Gastroesophageal sphincter (tissue), 4 donors: ENCODE results near the gene COPA. TPM values are rescaled to one million over a fixed set of nuclear protein-coding genes. Genes with fewer than 3 reads are reported as not detected.

Source experiments
- ATAC-seq: fragments of 150-250 bp; one replicate; pipeline ENCODE4 v1.9.1; 2016; ENCODE audit warnings: mild to moderate bottlenecking, moderate library complexity
- H3K27ac ChIP-seq, 4 donors: fragments of 200-600 bp; sonication (generic) in 3 of 4; 1 replicate in 3 of 4; 2 replicates in 1 of 4; pipeline ENCODE4 v1.5.1; 2016 to 2019
- H3K27me3 ChIP-seq: fragments of 200-600 bp; sonication (generic); one replicate; pipeline ENCODE4 v1.5.1; 2019
- H3K36me3 ChIP-seq, 2 donors: fragments of 200-600 bp; sonication (generic); one replicate each; pipeline ENCODE4 v1.5.1; 2019; ENCODE audit warnings: control low read depth in 1 of 2
- H3K4me1 ChIP-seq, 3 donors: fragments of 200-600 bp; sonication (generic); 1 replicate in 2 of 3; 2 replicates in 1 of 3; pipeline ENCODE4 v1.5.1; 2016 to 2019; ENCODE audit warnings: control low read depth in 2 of 3
- H3K4me3 ChIP-seq, 2 donors: fragments of 200-600 bp; sonication (generic); one replicate each; pipeline ENCODE4 v1.5.1; 2019; ENCODE audit warnings: mild to moderate bottlenecking in 1 of 2, moderate library complexity in 1 of 2
- H3K9me3 ChIP-seq, 3 donors: fragments of 200-600 bp; sonication (generic); one replicate each; pipeline ENCODE4 v1.5.1; 2017 to 2019; ENCODE audit warnings: control low read depth in 2 of 3
- CTCF ChIP-seq, 4 experiments: fragments of 200-600 bp in 2 of 4; fragments of 450-650 bp in 2 of 4; sonication (generic) in 1 of 4; IDR thresholded peaks; one replicate each; pipeline ENCODE4 v1.5.1; 2017 to 2019; ENCODE audit warnings: antibody characterized with exemption in 4 of 4, mild to moderate bottlenecking in 2 of 4, moderate library complexity in 2 of 4
- EP300 ChIP-seq: sonication (generic); formaldehyde crosslinking; IDR thresholded peaks from one replicate; pipeline ENCODE4 v1.6.1; 2017; ENCODE audit warnings: antibody characterized with exemption, mild to moderate bottlenecking
- POLR2A ChIP-seq, 2 donors: fragments of 450-650 bp; IDR thresholded peaks; one replicate each; pipeline ENCODE4 v1.6.1; 2017; ENCODE audit warnings: antibody characterized with exemption in 2 of 2, mild to moderate bottlenecking in 2 of 2, moderate library complexity in 1 of 2
- POLR2AphosphoS5 ChIP-seq: sonication (generic); formaldehyde crosslinking; IDR thresholded peaks from one replicate; pipeline ENCODE4 v1.6.1; 2017; ENCODE audit warnings: antibody characterized with exemption
- WGBS, 2 donors: methylation state at CpG; one replicate each; pipeline ENCODE4 v1.1.5; 2018; ENCODE audit warnings: low coverage in 1 of 2; 5-methylcytosine and 5-hydroxymethylcytosine counted together
- total RNA-seq, 4 donors: library from RNA; depleted of rRNA; stranded (reverse); fragments of >200 nt; gene quantifications; one replicate each; pipeline ENCODE4 v1.1.0, GENCODE V29; 2016

COPA gene
- total RNA-seq, 4 donors from 2014 or later: 92.3 to 127 (median 111) TPM

GRCh38 chr1:160325252-160325651 is 17.8 kb downstream of the COPA start:
- no peaks in the 10 kb centered on the region for H3K27me3 ChIP-seq
- TF ChIP-seq CTCF (IDR thresholded peaks at IDR 0.05): no peak
- TF ChIP-seq EP300: no peak
- no peak for TF ChIP-seq POLR2A (IDR thresholded peaks at IDR 0.05)
- TF ChIP-seq POLR2AphosphoS5: no peak
- no peaks in the 10 kb centered on the region for H3K4me1 ChIP-seq
- no peak overlapping the region for H3K4me3 ChIP-seq
- no peak for ATAC-seq
- peaks cover 4 to 93% of the 10 kb centered on the region in 2 donors for H3K36me3 ChIP-seq
- H3K27ac ChIP-seq: no peak overlapping the region
- H3K9me3 ChIP-seq: no peaks in the 10 kb centered on the region
- 89 to 97% methylated on average over 4 of the region's 4 CpGs for WGBS, 2 donors

DNA sequence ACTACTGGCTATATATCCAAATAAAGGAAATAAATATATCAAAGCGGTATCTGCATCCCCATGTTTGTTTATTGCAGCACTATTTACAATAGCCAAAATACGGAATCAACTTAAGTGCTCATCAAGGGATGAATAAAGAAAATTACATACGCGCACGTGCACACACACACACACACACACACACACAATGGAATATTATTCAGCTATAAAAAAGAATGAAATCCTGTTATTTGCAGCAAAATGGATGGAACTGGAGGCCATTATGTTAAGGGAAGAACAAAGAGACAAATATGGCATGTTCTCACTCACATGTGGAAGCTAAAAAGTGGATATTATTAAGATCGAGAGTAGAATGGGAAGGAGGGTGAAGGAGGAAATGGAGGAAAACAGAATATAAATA is 20.2 kb downstream of the COPA start:
- Histone ChIP-seq H3K27ac (no peak overlapping the region), H3K4me1 (no peaks in the 10 kb centered on the region), H3K9me3 (no peaks in the 10 kb centered on the region), H3K4me3 (no peak overlapping the region), H3K36me3 (peaks cover 4 to 90% of the 10 kb centered on the region in 2 donors), H3K27me3 (no peaks in the 10 kb centered on the region)
- WGBS, 2 donors: 94 to 99% methylated on average over 4 to 6 of the region's 6 CpGs
- no peak for ATAC-seq
- TF ChIP-seq POLR2A (IDR thresholded peaks at IDR 0.05) (no peak), POLR2AphosphoS5 (no peak), CTCF (IDR thresholded peaks at IDR 0.05) (no peak), EP300 (no peak)

GRCh38 chr1:160315359-160315758 is 27.7 kb downstream of the COPA start:
- TF ChIP-seq CTCF (IDR thresholded peaks at IDR 0.05) (no peak), POLR2A (IDR thresholded peaks at IDR 0.05) (no peak), POLR2AphosphoS5 (no peak), EP300 (no peak)
- Histone ChIP-seq H3K36me3 (peaks cover 11 to 97% of the 10 kb centered on the region in 2 donors), H3K27me3 (no peaks in the 10 kb centered on the region), H3K27ac (no peak overlapping the region), H3K9me3 (no peaks in the 10 kb centered on the region), H3K4me1 (peaks cover 0 to 5% (median 0%) of the 10 kb centered on the region in 3 donors), H3K4me3 (no peak overlapping the region)
- 73 to 80% methylated on average over 2 of the region's 2 CpGs for WGBS, 2 donors
- no peak for ATAC-seq

DNA sequence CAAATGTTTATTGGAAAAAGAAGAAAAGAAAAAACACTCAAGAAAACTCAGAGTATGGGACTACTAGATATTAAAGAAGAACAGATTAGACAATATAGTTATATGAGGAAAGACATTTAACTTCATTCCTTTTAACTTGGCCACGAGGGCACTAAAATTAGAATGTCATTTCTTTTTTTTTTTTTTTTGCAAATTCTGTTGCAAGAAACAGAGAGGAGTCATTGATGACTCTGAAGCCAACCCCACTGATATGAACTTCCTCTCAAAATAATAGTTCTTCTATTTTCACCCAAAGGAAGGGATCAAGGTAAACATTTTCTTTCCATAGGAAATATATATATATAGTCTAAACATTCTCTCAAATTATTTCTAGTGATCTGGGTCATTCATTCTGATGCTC is 33.5 kb downstream of the COPA start:
- no peaks in the 10 kb centered on the region for H3K4me1 ChIP-seq
- H3K9me3 ChIP-seq: no peaks in the 10 kb centered on the region
- 40 to 56% methylated on average over 1 of the region's 1 CpG for WGBS, 2 donors
- H3K4me3 ChIP-seq: no peak overlapping the region
- no peak for ATAC-seq
- TF ChIP-seq CTCF (IDR thresholded peaks at IDR 0.05) (no peak), EP300 (no peak), POLR2A (IDR thresholded peaks at IDR 0.05) (no peak), POLR2AphosphoS5 (no peak)
- H3K27ac ChIP-seq: no peak overlapping the region
- peaks cover 18 to 100% of the 10 kb centered on the region in 2 donors for H3K36me3 ChIP-seq
- no peaks in the 10 kb centered on the region for H3K27me3 ChIP-seq

GRCh38 chr1:160309185-160309557 is 33.9 kb downstream of the COPA start:
- ATAC-seq: no peak
- Histone ChIP-seq H3K4me1 (no peaks in the 10 kb centered on the region), H3K9me3 (no peaks in the 10 kb centered on the region), H3K36me3 (peaks cover 18 to 100% of the 10 kb centered on the region in 2 donors), H3K27ac (no peak overlapping the region), H3K27me3 (no peaks in the 10 kb centered on the region), H3K4me3 (no peak overlapping the region)
- no peak for TF ChIP-seq POLR2AphosphoS5
- TF ChIP-seq POLR2A (IDR thresholded peaks at IDR 0.05): no peak
- no peak for TF ChIP-seq CTCF (IDR thresholded peaks at IDR 0.05)
- no peak for TF ChIP-seq EP300
